Neural cell (in vitro differentiated cells): ENCODE measurements around the gene ARHGAP30.

Experiments
- EP300 ChIP-seq: fragments of 450-650 bp; conservative IDR thresholded peaks from 2 replicates; pipeline ENCODE4 v1.6.1; 2014; ENCODE audit warnings: antibody characterized with exemption, mild to moderate bottlenecking, moderate library complexity; ENCODE audit not compliant: poor library complexity, severe bottlenecking
- EZH2 ChIP-seq: fragments of 200-600, 300-800 bp; shearing (Covaris generic), sonication (generic); IDR thresholded peaks from 2 replicates; pipeline ENCODE4 v1.6.1; 2014; ENCODE audit warnings: antibody characterized with exemption, low read length, borderline replicate concordance, mild to moderate bottlenecking; ENCODE audit not compliant: insufficient read depth, poor library complexity, severe bottlenecking
- POLR2AphosphoS5 ChIP-seq: IDR thresholded peaks from 2 replicates; pipeline ENCODE4 v1.6.1; 2012
- RAD21 ChIP-seq: fragments of 450-650 bp; conservative IDR thresholded peaks from 2 replicates; pipeline ENCODE4 v1.6.1; 2014; ENCODE audit warnings: antibody characterized with exemption, mild to moderate bottlenecking, moderate library complexity
- SMC3 ChIP-seq: fragments of 450-650 bp; conservative IDR thresholded peaks from 2 replicates; pipeline ENCODE4 v1.6.1; 2014; ENCODE audit warnings: antibody characterized with exemption, mild to moderate bottlenecking, moderate library complexity; ENCODE audit not compliant: poor library complexity
- TAF1 ChIP-seq: IDR thresholded peaks from 2 replicates; pipeline ENCODE4 v1.6.1; 2012; ENCODE audit warnings: low read depth
- TF ChIP-seq, protein P1 (sequence below): fragments of 450-650 bp; IDR thresholded peaks from 2 replicates; pipeline ENCODE4 v1.5.1; 2014; ENCODE audit warnings: antibody characterized with exemption, mild to moderate bottlenecking, moderate library complexity; ENCODE audit not compliant: poor library complexity, severe bottlenecking
- TF ChIP-seq, protein P2 (sequence below): IDR thresholded peaks from 2 replicates; pipeline ENCODE4 v1.6.1; 2012; ENCODE audit warnings: borderline replicate concordance

DNA sequence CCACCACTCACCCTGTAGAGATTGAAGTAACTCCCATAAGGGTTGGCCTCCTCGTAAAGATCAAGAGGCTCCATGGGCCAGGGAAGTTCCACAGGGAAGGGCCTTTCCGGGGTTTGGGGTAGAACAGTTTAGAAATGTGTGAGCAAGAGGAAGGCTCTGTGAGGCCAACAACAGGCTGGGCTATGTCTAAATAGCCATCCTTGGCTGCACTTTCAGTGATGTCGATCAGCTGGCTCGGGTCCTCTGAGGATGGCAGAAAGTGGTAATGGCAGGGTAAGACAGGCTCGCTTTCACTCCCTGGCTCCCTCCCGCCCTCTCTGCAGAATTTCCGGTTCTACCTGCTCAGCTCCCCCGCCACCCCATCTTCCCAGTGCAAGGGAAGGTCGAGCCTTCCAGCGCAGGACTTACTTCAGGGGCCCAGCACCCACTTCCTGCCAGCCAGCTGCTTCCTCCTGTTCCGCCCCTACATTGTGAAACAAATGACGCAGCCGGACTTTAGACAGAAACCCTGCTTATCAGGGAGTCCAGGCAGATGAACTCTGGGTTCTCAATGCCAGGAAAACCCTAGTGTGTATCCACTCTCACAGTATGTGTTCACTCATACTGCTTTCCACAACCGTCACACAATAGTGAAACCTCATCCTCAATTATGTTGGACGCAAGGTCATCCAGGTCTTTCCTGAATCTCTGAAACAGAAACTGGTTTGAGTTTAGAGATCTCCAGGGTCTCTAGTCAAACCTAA lies 56.0 kb downstream of the ARHGAP30 start:
- TF ChIP-seq SMC3 (no peak), RAD21 (no peak), POLR2AphosphoS5 (no peak), EZH2 (no peak), EP300 (no peak), TAF1 (no peak)
- TF ChIP-seq, protein P1, sequence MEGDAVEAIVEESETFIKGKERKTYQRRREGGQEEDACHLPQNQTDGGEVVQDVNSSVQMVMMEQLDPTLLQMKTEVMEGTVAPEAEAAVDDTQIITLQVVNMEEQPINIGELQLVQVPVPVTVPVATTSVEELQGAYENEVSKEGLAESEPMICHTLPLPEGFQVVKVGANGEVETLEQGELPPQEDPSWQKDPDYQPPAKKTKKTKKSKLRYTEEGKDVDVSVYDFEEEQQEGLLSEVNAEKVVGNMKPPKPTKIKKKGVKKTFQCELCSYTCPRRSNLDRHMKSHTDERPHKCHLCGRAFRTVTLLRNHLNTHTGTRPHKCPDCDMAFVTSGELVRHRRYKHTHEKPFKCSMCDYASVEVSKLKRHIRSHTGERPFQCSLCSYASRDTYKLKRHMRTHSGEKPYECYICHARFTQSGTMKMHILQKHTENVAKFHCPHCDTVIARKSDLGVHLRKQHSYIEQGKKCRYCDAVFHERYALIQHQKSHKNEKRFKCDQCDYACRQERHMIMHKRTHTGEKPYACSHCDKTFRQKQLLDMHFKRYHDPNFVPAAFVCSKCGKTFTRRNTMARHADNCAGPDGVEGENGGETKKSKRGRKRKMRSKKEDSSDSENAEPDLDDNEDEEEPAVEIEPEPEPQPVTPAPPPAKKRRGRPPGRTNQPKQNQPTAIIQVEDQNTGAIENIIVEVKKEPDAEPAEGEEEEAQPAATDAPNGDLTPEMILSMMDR: no peak
- TF ChIP-seq, protein P2, sequence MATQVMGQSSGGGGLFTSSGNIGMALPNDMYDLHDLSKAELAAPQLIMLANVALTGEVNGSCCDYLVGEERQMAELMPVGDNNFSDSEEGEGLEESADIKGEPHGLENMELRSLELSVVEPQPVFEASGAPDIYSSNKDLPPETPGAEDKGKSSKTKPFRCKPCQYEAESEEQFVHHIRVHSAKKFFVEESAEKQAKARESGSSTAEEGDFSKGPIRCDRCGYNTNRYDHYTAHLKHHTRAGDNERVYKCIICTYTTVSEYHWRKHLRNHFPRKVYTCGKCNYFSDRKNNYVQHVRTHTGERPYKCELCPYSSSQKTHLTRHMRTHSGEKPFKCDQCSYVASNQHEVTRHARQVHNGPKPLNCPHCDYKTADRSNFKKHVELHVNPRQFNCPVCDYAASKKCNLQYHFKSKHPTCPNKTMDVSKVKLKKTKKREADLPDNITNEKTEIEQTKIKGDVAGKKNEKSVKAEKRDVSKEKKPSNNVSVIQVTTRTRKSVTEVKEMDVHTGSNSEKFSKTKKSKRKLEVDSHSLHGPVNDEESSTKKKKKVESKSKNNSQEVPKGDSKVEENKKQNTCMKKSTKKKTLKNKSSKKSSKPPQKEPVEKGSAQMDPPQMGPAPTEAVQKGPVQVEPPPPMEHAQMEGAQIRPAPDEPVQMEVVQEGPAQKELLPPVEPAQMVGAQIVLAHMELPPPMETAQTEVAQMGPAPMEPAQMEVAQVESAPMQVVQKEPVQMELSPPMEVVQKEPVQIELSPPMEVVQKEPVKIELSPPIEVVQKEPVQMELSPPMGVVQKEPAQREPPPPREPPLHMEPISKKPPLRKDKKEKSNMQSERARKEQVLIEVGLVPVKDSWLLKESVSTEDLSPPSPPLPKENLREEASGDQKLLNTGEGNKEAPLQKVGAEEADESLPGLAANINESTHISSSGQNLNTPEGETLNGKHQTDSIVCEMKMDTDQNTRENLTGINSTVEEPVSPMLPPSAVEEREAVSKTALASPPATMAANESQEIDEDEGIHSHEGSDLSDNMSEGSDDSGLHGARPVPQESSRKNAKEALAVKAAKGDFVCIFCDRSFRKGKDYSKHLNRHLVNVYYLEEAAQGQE: no peak
